ENCODE results near the gene ST6GALNAC5.

The ST6GALNAC5 gene

GRCh38 chr1:77015748-77016341 lies 148.6 kb downstream of the ST6GALNAC5 start:
- no peak for DNase-seq

- DNase-seq, result no peak
These were observed 149.2 kb downstream of the ST6GALNAC5 start for GRCh38 chr1:77016386-77016985.

- no peak for DNase-seq
These were observed 151.0 kb downstream of the ST6GALNAC5 start for GRCh38 chr1:77018311-77018710.

GRCh38 chr1:77018761-77019160 lies 151.5 kb downstream of the ST6GALNAC5 start:
- DNase-seq, result no peak

GRCh38 chr1:77021732-77022131 lies 154.5 kb downstream of the ST6GALNAC5 start:
- DNase-seq, result no peak

GRCh38 chr1:77024500-77024899 lies 157.2 kb downstream of the ST6GALNAC5 start:
- no peak for DNase-seq

- DNase-seq, result no peak
These were observed 158.3 kb downstream of the ST6GALNAC5 start for GRCh38 chr1:77025599-77025998.

GRCh38 chr1:77026135-77026534 lies 158.9 kb downstream of the ST6GALNAC5 start:
- DNase-seq, result no peak

GRCh38 chr1:77026640-77027039 lies 159.4 kb downstream of the ST6GALNAC5 start:
- DNase-seq, result no peak

- no peak for DNase-seq
These were observed 160.6 kb downstream of the ST6GALNAC5 start for GRCh38 chr1:77027847-77028246.

- DNase-seq, result no peak
These were observed 163.3 kb downstream of the ST6GALNAC5 start for GRCh38 chr1:77030401-77031105.

GRCh38 chr1:77031106-77031662 lies 163.9 kb downstream of the ST6GALNAC5 start:
- DNase-seq, result no peak

GRCh38 chr1:77036560-77036959 lies 169.3 kb downstream of the ST6GALNAC5 start:
- no peak for DNase-seq

- no peak for DNase-seq
These were observed 169.8 kb downstream of the ST6GALNAC5 start for GRCh38 chr1:77037038-77037437.

- no peak for DNase-seq
These were observed 170.7 kb downstream of the ST6GALNAC5 start for GRCh38 chr1:77038000-77038399.

GRCh38 chr1:77039111-77039510 lies 171.8 kb downstream of the ST6GALNAC5 start:
- no peak for DNase-seq

GRCh38 chr1:77039739-77040138 lies 172.5 kb downstream of the ST6GALNAC5 start:
- DNase-seq, result no peak

GRCh38 chr1:77040826-77041225 lies 173.5 kb downstream of the ST6GALNAC5 start:
- DNase-seq, result no peak

- DNase-seq, result no peak
These were observed 177.0 kb downstream of the ST6GALNAC5 start for GRCh38 chr1:77044133-77044849.

GRCh38 chr1:77047575-77047974 lies 180.3 kb downstream of the ST6GALNAC5 start:
- DNase-seq, result no peak

GRCh38 chr1:77047978-77048614 lies 180.8 kb downstream of the ST6GALNAC5 start:
- DNase-seq, result no peak

- DNase-seq, result no peak
These were observed 181.3 kb downstream of the ST6GALNAC5 start for GRCh38 chr1:77048615-77049005.

GRCh38 chr1:77051425-77051824 lies 184.1 kb downstream of the ST6GALNAC5 start:
- DNase-seq, result no peak

All from activated CD4-positive, CD25-positive, alpha-beta regulatory T cell (primary cell).